ENCODE data around the gene MRPL32.

MRPL32 gene

GRCh38 chr7:42926204-42926603 is 6.0 kb upstream of the MRPL32 start:
- DNase-seq (ENCODE audit: low read depth), result no peak
- TF ChIP-seq, protein P1, sequence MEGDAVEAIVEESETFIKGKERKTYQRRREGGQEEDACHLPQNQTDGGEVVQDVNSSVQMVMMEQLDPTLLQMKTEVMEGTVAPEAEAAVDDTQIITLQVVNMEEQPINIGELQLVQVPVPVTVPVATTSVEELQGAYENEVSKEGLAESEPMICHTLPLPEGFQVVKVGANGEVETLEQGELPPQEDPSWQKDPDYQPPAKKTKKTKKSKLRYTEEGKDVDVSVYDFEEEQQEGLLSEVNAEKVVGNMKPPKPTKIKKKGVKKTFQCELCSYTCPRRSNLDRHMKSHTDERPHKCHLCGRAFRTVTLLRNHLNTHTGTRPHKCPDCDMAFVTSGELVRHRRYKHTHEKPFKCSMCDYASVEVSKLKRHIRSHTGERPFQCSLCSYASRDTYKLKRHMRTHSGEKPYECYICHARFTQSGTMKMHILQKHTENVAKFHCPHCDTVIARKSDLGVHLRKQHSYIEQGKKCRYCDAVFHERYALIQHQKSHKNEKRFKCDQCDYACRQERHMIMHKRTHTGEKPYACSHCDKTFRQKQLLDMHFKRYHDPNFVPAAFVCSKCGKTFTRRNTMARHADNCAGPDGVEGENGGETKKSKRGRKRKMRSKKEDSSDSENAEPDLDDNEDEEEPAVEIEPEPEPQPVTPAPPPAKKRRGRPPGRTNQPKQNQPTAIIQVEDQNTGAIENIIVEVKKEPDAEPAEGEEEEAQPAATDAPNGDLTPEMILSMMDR (conservative IDR thresholded peaks at IDR 0.05; ENCODE audit: low read depth, low read length), result no peak
- H3K4me3 ChIP-seq (ENCODE audit: low read length), result no peak overlapping the region

DNA sequence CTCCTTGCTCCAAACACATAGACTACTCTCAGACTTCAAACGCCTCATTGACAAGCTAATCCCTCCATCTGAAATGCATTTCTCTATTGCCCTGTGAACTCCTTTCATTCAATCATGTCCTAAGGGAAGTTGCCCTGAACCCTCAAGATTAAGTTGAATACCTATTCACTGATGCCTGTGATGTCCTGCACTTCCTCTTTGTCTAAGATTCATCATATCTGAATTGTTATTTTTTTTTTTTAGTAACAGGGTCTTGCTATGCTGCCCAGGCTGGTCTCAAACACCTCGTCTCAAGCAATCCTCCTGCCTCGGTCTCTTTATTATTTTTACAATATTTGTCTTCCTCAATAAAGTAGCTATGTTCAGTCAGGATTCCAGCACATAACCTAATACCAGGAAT is 3.4 kb upstream of the MRPL32 start:
- no peak overlapping the region for H3K4me3 ChIP-seq (ENCODE audit: low read length)
- TF ChIP-seq, protein P1 (conservative IDR thresholded peaks at IDR 0.05; ENCODE audit: low read depth, low read length), result no peak
- DNase-seq (ENCODE audit: low read depth), result no peak

DNA sequence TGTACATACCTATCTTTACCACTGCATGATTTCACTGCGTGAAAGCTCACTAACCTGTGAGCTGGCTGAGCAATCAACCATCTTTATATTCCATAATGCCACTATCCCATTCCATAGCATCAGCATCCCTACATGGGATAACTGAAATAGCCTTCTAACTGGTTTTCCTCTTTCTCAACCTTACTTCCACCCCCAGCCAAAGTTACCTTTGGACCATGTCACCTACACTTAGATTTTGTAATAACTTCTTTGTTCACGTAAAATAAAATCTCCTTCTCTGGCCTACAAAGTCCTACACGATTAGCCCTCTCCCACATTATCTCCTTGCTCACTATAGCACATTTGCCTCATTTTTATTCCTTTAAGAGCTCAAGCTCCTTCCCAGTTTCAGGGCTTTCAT is 2.7 kb upstream of the MRPL32 start:
- TF ChIP-seq, protein P1 (conservative IDR thresholded peaks at IDR 0.05; ENCODE audit: low read depth, low read length), result no peak
- no peak overlapping the region for H3K4me3 ChIP-seq (ENCODE audit: low read length)
- no peak for DNase-seq (ENCODE audit: low read depth)

- TF ChIP-seq, protein P1 (conservative IDR thresholded peaks at IDR 0.05; ENCODE audit: low read depth, low read length), result no peak
- H3K4me3 ChIP-seq (ENCODE audit: low read length), result peak overlapping the region; percentile 96
- DNase-seq (ENCODE audit: low read depth), result no peak
These were observed 1.3 kb upstream of the MRPL32 start for GRCh38 chr7:42930889-42931288.

GRCh38 chr7:42931447-42931833 is 736 bp upstream of the MRPL32 start:
- TF ChIP-seq, protein P1 (conservative IDR thresholded peaks at IDR 0.05; ENCODE audit: low read depth, low read length), result no peak
- DNase-seq (ENCODE audit: low read depth), result no peak
- H3K4me3 ChIP-seq (ENCODE audit: low read length), result peak overlapping the region; percentile 96

- no peak for DNase-seq (ENCODE audit: low read depth)
- peak overlapping the region; percentile 96 for H3K4me3 ChIP-seq (ENCODE audit: low read length)
- TF ChIP-seq, protein P1 (conservative IDR thresholded peaks at IDR 0.05; ENCODE audit: low read depth, low read length), result no peak
These were observed 825 bp downstream of the MRPL32 start for GRCh38 chr7:42932811-42933591.

GRCh38 chr7:42934291-42934690 is 2.1 kb downstream of the MRPL32 start:
- TF ChIP-seq, protein P1 (conservative IDR thresholded peaks at IDR 0.05; ENCODE audit: low read depth, low read length), result no peak
- no peak overlapping the region for H3K4me3 ChIP-seq (ENCODE audit: low read length)
- DNase-seq (ENCODE audit: low read depth), result no peak

All from retinal pigment epithelial cell (primary cell).